Astrocyte (in vitro differentiated cells and primary cell): ENCODE measurements around the gene HPSE2.

Experiments
- EZH2 ChIP-seq: IDR thresholded peaks from 2 replicates; pipeline ENCODE4 v1.6.1; 2012; ENCODE audit warnings: mild to moderate bottlenecking, low read length, inconsistent platforms; ENCODE audit not compliant: insufficient read depth
- TF ChIP-seq, protein P1 (sequence below): IDR thresholded peaks from 2 replicates; pipeline ENCODE4 v1.5.1; 2011; ENCODE audit warnings: low read depth, mild to moderate bottlenecking, inconsistent platforms, low read length, moderate library complexity; ENCODE audit not compliant: insufficient read depth

DNA sequence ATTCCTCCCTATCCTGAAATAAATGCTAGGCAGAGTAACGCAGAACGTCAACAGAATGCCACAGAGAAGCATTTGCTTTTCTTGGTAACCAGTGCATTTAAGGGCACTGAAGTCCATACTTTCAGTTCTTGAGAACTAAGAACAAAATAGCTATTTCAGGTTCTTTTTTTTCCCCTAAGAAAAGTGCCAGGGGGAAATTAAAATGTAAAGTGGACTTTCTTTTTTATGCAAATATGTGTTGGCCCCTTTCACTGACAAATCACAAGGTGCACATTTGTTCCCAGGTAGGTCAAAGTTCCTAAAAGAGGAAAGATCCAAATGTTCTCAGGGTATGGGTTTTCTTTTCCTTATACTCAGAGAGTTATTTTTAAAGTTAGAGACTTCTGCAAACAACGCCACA is 151.5 kb downstream of the HPSE2 start:
- TF ChIP-seq, protein P1, sequence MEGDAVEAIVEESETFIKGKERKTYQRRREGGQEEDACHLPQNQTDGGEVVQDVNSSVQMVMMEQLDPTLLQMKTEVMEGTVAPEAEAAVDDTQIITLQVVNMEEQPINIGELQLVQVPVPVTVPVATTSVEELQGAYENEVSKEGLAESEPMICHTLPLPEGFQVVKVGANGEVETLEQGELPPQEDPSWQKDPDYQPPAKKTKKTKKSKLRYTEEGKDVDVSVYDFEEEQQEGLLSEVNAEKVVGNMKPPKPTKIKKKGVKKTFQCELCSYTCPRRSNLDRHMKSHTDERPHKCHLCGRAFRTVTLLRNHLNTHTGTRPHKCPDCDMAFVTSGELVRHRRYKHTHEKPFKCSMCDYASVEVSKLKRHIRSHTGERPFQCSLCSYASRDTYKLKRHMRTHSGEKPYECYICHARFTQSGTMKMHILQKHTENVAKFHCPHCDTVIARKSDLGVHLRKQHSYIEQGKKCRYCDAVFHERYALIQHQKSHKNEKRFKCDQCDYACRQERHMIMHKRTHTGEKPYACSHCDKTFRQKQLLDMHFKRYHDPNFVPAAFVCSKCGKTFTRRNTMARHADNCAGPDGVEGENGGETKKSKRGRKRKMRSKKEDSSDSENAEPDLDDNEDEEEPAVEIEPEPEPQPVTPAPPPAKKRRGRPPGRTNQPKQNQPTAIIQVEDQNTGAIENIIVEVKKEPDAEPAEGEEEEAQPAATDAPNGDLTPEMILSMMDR: no peak
- no peak for TF ChIP-seq EZH2
